VCaP (cell line): ENCODE data around the gene SIN3A.
"Not testable (repeated sequence)": the region's sequence is repeated elsewhere in the genome, so short reads cannot be mapped to it uniquely, and the experiment has no call there.

Source experiments
- H3K27ac ChIP-seq: fragments of 450-650 bp; 2 replicates; pipeline ENCODE4 v1.5.1; 2017
- TF ChIP-seq, protein P1 (sequence below): fragments of 450-650 bp; conservative IDR thresholded peaks from 2 replicates; pipeline ENCODE4 v1.5.1; 2017; ENCODE audit warnings: mild to moderate bottlenecking, moderate library complexity

The SIN3A gene

DNA sequence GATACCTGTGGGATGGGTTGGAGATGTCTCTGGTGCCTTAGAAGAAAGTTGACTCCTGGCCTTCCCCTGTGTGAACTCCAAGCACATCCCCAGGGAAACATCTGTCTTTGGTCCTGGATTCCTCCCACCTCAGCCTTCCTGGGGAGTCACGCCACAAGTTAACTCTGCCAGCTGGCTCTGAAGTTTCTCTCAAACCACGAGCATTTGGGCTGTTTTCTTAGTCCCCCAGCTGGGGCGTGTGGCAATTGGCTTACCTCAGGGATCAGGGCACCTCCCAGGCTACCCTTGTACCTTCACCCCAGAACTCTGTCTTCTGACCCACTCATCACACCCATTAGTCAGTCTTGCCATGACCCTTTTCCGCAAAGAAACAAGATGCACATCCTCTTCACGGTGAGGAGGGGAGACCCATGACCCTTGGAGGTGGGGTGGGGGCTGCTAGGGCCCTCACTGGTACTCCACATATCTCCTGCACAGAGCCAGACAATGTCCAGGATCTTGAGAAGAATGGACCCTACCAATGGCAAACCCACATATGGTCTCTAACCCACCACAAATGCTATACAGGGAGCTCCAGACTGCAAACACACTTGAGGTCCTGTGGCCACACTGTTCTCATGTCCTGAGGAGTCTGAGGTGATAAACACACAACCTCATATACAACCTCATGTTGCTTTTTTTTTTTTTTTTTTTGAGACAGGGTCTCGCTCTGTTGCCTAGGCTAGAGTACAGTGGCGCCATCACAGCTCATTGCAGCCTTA, 100.7 kb downstream of the SIN3A start:
- TF ChIP-seq, protein P1, sequence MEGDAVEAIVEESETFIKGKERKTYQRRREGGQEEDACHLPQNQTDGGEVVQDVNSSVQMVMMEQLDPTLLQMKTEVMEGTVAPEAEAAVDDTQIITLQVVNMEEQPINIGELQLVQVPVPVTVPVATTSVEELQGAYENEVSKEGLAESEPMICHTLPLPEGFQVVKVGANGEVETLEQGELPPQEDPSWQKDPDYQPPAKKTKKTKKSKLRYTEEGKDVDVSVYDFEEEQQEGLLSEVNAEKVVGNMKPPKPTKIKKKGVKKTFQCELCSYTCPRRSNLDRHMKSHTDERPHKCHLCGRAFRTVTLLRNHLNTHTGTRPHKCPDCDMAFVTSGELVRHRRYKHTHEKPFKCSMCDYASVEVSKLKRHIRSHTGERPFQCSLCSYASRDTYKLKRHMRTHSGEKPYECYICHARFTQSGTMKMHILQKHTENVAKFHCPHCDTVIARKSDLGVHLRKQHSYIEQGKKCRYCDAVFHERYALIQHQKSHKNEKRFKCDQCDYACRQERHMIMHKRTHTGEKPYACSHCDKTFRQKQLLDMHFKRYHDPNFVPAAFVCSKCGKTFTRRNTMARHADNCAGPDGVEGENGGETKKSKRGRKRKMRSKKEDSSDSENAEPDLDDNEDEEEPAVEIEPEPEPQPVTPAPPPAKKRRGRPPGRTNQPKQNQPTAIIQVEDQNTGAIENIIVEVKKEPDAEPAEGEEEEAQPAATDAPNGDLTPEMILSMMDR = no peak
- H3K27ac ChIP-seq = no peak overlapping the region

DNA sequence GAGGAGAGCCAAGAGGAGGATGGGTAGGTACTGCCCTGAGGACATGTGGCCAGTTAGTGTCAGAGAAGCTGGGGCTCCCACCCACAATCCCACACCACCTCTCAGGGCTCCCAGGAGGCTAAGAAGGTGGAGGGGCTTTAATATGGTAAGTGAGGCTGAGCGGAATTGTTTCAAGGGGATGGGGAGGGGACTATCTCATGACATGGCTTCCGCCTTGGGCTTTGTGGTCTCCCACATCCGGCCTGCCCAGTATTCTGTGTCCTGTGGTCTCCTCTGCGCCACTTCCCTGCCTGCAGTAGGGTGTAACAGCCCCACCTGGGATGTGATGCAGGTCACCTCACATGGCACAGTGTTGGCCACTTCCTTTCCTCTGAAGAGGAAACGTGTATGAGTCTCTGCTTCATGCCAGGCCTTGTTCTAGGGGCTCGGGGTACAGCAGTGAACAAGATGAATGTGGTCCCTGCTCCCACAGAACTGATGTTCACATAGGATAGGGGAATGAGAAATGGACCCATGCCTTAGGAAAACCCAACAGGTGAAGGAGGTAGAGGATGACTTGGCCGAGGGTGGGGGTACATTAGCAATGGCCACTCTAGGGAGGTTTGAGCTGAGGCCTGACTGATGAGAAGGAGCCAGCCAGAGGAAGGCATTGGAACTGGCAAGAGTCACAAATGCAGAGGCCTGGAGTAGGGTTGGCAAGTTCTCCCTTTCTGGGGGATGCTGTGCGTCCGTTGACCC, 101.5 kb downstream of the SIN3A start:
- H3K27ac ChIP-seq = no peak overlapping the region
- TF ChIP-seq, protein P1 = no peak

DNA sequence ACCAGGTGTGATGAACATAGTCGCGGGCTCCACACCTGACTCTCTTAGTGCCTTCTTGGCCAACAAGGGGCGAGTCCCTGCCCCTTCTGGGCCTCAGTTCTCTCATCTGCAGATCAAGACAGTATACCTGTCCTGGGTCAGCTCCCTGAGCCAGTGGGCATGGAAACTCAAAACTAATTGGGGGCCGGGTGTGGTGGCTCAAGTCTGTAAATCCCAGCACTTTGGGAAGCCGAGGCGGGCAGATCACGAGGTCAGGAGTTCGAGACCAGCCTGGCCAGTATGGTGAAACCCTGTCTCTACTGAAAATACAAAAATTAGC, 102.2 kb downstream of the SIN3A start:
- not testable (repeated sequence) for H3K27ac ChIP-seq

DNA sequence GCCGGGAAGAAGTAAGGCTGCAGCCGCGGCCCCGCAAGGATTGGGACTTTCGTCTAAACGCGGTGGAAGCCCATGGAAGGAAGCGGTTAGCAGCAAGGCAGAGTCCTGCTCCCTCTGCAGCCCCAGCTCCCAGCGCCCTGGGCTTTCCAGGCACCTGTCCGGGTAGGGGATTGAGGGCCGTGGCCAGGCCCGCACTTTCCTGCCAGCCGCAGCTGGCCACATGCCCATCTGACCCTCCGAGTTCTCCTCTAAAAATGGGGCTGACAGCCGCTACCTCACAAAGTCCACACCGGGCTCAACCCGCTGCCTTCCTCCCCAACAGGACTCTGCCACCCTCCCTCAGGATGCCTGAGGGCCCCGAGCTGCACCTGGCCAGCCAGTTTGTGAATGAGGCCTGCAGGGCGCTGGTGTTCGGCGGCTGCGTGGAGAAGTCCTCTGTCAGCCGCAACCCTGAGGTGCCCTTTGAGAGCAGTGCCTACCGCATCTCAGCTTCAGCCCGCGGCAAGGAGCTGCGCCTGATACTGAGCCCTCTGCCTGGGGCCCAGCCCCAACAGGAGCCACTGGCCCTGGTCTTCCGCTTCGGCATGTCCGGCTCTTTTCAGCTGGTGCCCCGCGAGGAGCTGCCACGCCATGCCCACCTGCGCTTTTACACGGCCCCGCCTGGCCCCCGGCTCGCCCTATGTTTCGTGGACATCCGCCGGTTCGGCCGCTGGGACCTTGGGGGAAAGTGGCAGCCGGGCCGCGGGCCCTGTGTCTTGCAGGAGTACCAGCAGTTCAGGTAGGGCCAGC, 102.7 kb downstream of the SIN3A start:
- TF ChIP-seq, protein P1 = no peak
- H3K27ac ChIP-seq = peak overlapping the region; percentile 84

DNA sequence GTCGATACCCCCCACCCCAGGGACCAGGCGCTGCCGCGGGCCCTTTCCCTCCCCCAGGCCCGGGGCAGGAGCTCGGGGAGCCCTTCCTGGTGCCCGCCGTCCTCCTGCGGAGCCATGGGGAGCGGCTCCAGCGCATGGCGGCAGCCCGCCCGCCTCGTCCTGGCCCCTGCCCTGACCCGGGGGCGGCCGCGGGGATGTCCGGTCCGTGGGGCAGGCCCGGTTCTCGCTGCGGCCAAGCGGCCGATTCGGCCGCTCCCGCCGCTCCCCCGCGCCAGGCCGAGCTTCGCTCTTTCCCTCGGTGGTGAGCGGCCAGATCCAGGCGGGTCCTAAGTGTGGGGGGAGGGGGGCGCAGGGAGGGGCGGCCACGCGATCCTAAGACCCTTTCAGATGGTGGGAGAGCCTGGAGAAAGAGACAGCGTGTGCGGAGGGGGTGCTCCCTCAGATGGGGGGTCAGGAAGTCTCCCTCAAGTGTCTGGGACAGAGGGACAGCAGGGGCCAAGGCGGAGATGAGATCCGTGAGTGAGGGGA, 103.4 kb downstream of the SIN3A start:
- TF ChIP-seq, protein P1 = no peak
- peak overlapping the region; percentile 84 for H3K27ac ChIP-seq

DNA sequence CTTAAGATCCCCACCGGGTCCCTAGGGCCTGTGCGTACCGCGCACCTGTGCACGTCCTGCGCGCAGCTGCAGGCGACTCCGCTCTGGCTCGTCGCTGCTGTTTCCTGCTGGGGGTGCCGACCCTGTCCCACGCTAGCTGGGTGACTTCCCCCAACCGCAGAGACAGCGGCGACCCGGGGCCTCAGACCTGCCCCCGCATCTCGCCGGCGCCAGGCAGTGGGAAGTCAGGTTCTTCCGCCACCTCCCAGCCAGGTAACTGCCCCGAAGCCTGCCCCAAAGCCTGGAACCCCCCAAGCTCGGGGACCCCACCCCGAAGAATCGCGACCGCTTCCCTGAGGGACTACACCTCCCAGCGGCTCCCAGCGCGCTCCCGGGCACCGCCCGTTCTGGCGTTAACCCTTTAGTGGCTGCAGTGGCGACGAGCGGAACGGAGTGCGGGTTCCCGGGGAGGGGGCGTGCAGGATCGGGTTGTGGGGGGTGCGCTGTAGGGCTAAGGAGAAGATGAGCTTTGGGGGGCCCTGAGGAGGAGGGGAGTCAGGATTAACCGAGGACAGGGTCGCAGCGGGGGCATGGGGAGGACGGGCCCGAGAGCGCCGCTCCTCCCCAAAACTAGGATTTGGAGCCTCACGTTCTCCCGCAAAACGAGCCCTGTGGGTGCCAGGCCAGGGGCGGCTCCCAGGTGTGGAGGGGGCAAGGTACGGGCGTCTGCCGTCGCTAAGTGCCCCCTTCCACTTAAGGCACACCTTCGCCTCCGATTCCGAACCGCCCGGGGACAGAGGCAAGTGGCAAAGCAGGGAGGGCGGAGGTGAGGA, 104.1 kb downstream of the SIN3A start:
- H3K27ac ChIP-seq = peak overlapping the region; percentile 84
- TF ChIP-seq, protein P1 = no peak

DNA sequence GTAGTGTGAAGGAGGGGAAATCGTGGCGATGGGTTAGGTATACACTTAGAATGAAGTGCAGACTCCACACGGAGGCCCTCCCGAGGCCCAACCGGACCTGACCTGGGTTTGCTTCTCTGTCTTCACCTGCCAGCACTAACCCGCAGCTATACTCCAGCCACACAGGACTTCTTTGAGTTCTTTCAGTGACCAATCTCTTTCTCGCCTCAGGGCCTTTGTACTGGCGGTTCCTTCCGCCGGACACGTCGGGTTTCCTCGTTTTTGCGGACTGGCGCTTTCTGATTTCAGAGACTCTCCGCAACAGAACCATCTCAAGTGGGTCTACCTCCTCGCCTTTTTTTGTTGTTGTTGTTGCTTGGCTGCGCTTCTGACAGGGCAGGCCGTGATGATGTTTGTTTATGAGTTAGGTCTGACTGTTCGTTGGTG, 104.7 kb downstream of the SIN3A start, which contains the start of gene NEIL1:
NEIL1 (plus strand) TSS at position 244 of the 426 bp plus-strand sequence. CDS start 1,867 bp downstream, outside the sequence.
- peak within 1 kb of the TSS; percentile 84 for H3K27ac ChIP-seq
- TF ChIP-seq, protein P1 = no peak

DNA sequence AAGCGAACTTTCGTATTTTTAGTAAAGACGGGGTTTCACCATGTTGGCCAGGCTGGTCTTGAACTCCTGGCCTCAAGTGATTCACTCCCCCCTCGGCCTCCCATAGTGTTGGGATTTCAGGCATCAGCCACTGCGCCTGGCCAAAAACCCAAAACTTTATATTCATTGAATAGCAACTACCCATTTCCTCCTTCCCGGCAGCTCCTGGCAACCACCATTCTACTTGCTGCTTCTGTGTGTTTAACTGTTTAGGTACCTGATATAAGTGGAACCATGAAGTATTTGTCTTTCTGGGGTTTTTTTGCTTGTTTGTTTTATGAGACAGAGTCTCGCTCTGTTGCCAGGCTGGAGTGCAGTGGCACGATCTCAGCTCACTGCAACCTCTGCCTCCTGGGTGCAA, 107.5 kb downstream of the SIN3A start:
- not testable (repeated sequence) for H3K27ac ChIP-seq
